Measurements from ENCODE around the gene CDK14.
A peak's percentile ranks its signal among the peaks of the same experiment; 100 is the strongest.

The CDK14 gene

DNA sequence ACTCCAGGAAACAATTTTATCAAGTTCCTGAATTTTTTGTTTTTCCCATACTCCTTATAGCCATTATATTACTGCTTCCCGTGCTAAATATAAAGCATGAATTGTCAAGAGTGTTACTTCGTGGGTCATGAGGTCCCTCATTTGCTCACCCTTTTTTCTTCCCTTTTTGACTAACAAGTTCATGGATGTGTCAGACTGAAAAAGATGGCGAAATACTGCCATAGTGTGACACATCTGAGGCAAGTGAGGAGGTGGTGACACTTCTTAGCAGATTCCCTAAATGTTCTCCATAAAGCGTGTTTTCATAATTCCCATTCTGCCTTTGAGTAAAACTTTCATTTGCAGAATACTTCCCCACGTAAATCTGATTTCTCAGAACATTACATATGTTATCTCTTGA lies 398.5 kb downstream of the CDK14 start:
- Histone ChIP-seq H3K9me3 (ENCODE audit: low read depth, low read length) (no peaks in the 10 kb centered on the region), H3K4me3 (no peak overlapping the region), H3K9ac (ENCODE audit: insufficient read length) (no peak overlapping the region), H3K27ac (no peak overlapping the region), H3K36me3 (ENCODE audit: insufficient read depth, low read length) (peaks cover 15% of the 10 kb centered on the region; the same call in 1 of the 2 replicates)
- no peak for TF ChIP-seq POLR2AphosphoS5 (IDR thresholded peaks at IDR 0.05; ENCODE audit: borderline replicate concordance, low read depth, low read length)
- TF ChIP-seq FOXP2 (optimal IDR thresholded peaks at IDR 0.05; ENCODE audit: control extremely low read depth, extremely low read length, insufficient read depth): no peak
- TF ChIP-seq EZH2 (IDR thresholded peaks at IDR 0.05): no peak
- DNase-seq (ENCODE audit: low read depth, low spot score): no peak

DNA sequence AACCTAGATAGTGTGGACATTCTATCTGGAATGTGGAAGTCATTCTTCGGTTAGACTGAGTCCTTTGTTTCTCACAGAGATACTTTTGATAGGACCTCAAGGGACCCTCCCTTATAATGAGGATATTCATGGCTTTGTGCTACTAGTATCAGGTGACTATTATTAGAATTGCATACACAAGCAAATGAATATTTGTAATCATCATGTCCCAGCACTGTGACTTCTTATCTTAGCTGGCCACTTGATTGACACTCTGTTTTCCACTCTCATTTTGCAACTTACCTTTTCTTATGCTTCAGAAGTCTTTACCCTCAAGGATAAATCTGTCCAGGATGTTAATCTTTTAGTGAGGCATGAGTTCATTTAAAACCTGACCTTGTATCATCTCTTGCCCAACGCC lies 399.9 kb downstream of the CDK14 start:
- H3K9me3 ChIP-seq (ENCODE audit: low read depth, low read length): no peaks in the 10 kb centered on the region
- peaks cover 12% of the 10 kb centered on the region; the same call in 1 of the 2 replicates for H3K36me3 ChIP-seq (ENCODE audit: insufficient read depth, low read length)
- DNase-seq (ENCODE audit: low read depth, low spot score): no peak
- no peak overlapping the region for H3K9ac ChIP-seq (ENCODE audit: insufficient read length)
- no peak overlapping the region for H3K27ac ChIP-seq
- no peak overlapping the region for H3K4me3 ChIP-seq
- TF ChIP-seq EZH2 (IDR thresholded peaks at IDR 0.05): no peak
- TF ChIP-seq FOXP2 (optimal IDR thresholded peaks at IDR 0.05; ENCODE audit: control extremely low read depth, extremely low read length, insufficient read depth): no peak
- TF ChIP-seq POLR2AphosphoS5 (IDR thresholded peaks at IDR 0.05; ENCODE audit: borderline replicate concordance, low read depth, low read length): no peak

- TF ChIP-seq EZH2 (IDR thresholded peaks at IDR 0.05) (no peak), FOXP2 (optimal IDR thresholded peaks at IDR 0.05; ENCODE audit: control extremely low read depth, extremely low read length, insufficient read depth) (no peak), POLR2AphosphoS5 (IDR thresholded peaks at IDR 0.05; ENCODE audit: borderline replicate concordance, low read depth, low read length) (no peak)
- H3K4me3 ChIP-seq: no peak overlapping the region
- peak overlapping the region; percentile 63; the same call in 1 of the 2 replicates for H3K27ac ChIP-seq
- H3K36me3 ChIP-seq (ENCODE audit: insufficient read depth, low read length): peaks cover 11% of the 10 kb centered on the region; the same call in 1 of the 2 replicates
- H3K9me3 ChIP-seq (ENCODE audit: low read depth, low read length): no peaks in the 10 kb centered on the region
- H3K9ac ChIP-seq (ENCODE audit: insufficient read length): peak overlapping the region; percentile 3
- DNase-seq (ENCODE audit: low read depth, low spot score): no peak
Observed at GRCh38 chr7:90999989-91000979, 404.2 kb downstream of the CDK14 start.

DNA sequence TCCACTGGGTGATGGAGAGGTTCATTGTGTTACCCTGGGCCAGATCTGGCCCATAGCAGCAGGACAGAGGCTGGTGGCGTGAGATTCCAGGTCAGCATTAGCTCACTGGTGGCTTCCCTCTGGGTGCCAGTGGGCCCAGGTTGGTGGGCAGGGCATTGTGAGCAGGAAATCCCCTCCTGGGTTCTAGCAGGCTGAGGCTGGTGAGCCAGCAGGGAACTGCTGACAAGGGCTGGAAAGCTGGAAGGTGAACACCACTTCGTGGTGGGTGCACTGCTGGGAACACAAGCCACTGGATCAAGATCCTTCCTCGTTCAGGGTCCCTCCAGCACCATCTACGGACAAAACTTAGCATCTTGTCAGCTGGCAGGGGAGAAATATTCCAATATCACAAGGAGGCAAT lies 408.9 kb downstream of the CDK14 start:
- no peaks in the 10 kb centered on the region for H3K9me3 ChIP-seq (ENCODE audit: low read depth, low read length)
- H3K36me3 ChIP-seq (ENCODE audit: insufficient read depth, low read length): peaks cover 9% of the 10 kb centered on the region
- no peak overlapping the region for H3K4me3 ChIP-seq
- DNase-seq (ENCODE audit: low read depth, low spot score): no peak
- TF ChIP-seq EZH2 (IDR thresholded peaks at IDR 0.05) (no peak), FOXP2 (optimal IDR thresholded peaks at IDR 0.05; ENCODE audit: control extremely low read depth, extremely low read length, insufficient read depth) (no peak), POLR2AphosphoS5 (IDR thresholded peaks at IDR 0.05; ENCODE audit: borderline replicate concordance, low read depth, low read length) (no peak)
- H3K27ac ChIP-seq: peak overlapping the region; percentile 4; the same call in 1 of the 2 replicates
- no peak overlapping the region for H3K9ac ChIP-seq (ENCODE audit: insufficient read length)

GRCh38 chr7:91005841-91006240 lies 409.7 kb downstream of the CDK14 start:
- H3K9me3 ChIP-seq (ENCODE audit: low read depth, low read length): no peaks in the 10 kb centered on the region
- H3K27ac ChIP-seq: no peak overlapping the region
- H3K4me3 ChIP-seq: no peak overlapping the region
- TF ChIP-seq EZH2 (IDR thresholded peaks at IDR 0.05): no peak
- TF ChIP-seq POLR2AphosphoS5 (IDR thresholded peaks at IDR 0.05; ENCODE audit: borderline replicate concordance, low read depth, low read length): no peak
- no peak for TF ChIP-seq FOXP2 (optimal IDR thresholded peaks at IDR 0.05; ENCODE audit: control extremely low read depth, extremely low read length, insufficient read depth)
- no peak for DNase-seq (ENCODE audit: low read depth, low spot score)
- H3K36me3 ChIP-seq (ENCODE audit: insufficient read depth, low read length): peaks cover 9% of the 10 kb centered on the region
- no peak overlapping the region for H3K9ac ChIP-seq (ENCODE audit: insufficient read length)

GRCh38 chr7:91007371-91007770 lies 411.2 kb downstream of the CDK14 start:
- DNase-seq (ENCODE audit: low read depth, low spot score): no peak
- Histone ChIP-seq H3K27ac (no peak overlapping the region), H3K9ac (ENCODE audit: insufficient read length) (no peak overlapping the region), H3K36me3 (ENCODE audit: insufficient read depth, low read length) (peaks cover 9% of the 10 kb centered on the region), H3K4me3 (no peak overlapping the region), H3K9me3 (ENCODE audit: low read depth, low read length) (no peaks in the 10 kb centered on the region)
- no peak for TF ChIP-seq EZH2 (IDR thresholded peaks at IDR 0.05)
- no peak for TF ChIP-seq POLR2AphosphoS5 (IDR thresholded peaks at IDR 0.05; ENCODE audit: borderline replicate concordance, low read depth, low read length)
- no peak for TF ChIP-seq FOXP2 (optimal IDR thresholded peaks at IDR 0.05; ENCODE audit: control extremely low read depth, extremely low read length, insufficient read depth)

- Histone ChIP-seq H3K36me3 (ENCODE audit: insufficient read depth, low read length) (no peaks in the 10 kb centered on the region), H3K4me3 (no peak overlapping the region), H3K9me3 (ENCODE audit: low read depth, low read length) (no peaks in the 10 kb centered on the region), H3K9ac (ENCODE audit: insufficient read length) (no peak overlapping the region), H3K27ac (no peak overlapping the region)
- DNase-seq (ENCODE audit: low read depth, low spot score): no peak
- TF ChIP-seq POLR2AphosphoS5 (IDR thresholded peaks at IDR 0.05; ENCODE audit: borderline replicate concordance, low read depth, low read length) (no peak), EZH2 (IDR thresholded peaks at IDR 0.05) (no peak), FOXP2 (optimal IDR thresholded peaks at IDR 0.05; ENCODE audit: control extremely low read depth, extremely low read length, insufficient read depth) (no peak)
Observed at GRCh38 chr7:91013078-91013477, 417.0 kb downstream of the CDK14 start.

- Histone ChIP-seq H3K27ac (no peak overlapping the region), H3K9me3 (ENCODE audit: low read depth, low read length) (no peaks in the 10 kb centered on the region), H3K9ac (ENCODE audit: insufficient read length) (no peak overlapping the region), H3K4me3 (no peak overlapping the region), H3K36me3 (ENCODE audit: insufficient read depth, low read length) (no peaks in the 10 kb centered on the region)
- TF ChIP-seq FOXP2 (optimal IDR thresholded peaks at IDR 0.05; ENCODE audit: control extremely low read depth, extremely low read length, insufficient read depth) (no peak), POLR2AphosphoS5 (IDR thresholded peaks at IDR 0.05; ENCODE audit: borderline replicate concordance, low read depth, low read length) (no peak), EZH2 (IDR thresholded peaks at IDR 0.05) (no peak)
- DNase-seq (ENCODE audit: low read depth, low spot score): no peak
Observed at GRCh38 chr7:91019686-91020385, 423.7 kb downstream of the CDK14 start.

All from SK-N-MC (cell line).